HG03565 (cell line): ENCODE data around the gene G3BP1.
"Not testable (repeated sequence)": the region's sequence is repeated elsewhere in the genome, so short reads cannot be mapped to it uniquely, and the experiment has no call there.

Source experiments
- ATAC-seq: cut with Tn5 transposase; IDR thresholded peaks from one replicate; pipeline ENCODE4 v1.9.1; 2021; ENCODE audit warnings: mild to moderate bottlenecking, moderate library complexity; ENCODE audit not compliant: unreplicated experiment

G3BP1 gene

DNA sequence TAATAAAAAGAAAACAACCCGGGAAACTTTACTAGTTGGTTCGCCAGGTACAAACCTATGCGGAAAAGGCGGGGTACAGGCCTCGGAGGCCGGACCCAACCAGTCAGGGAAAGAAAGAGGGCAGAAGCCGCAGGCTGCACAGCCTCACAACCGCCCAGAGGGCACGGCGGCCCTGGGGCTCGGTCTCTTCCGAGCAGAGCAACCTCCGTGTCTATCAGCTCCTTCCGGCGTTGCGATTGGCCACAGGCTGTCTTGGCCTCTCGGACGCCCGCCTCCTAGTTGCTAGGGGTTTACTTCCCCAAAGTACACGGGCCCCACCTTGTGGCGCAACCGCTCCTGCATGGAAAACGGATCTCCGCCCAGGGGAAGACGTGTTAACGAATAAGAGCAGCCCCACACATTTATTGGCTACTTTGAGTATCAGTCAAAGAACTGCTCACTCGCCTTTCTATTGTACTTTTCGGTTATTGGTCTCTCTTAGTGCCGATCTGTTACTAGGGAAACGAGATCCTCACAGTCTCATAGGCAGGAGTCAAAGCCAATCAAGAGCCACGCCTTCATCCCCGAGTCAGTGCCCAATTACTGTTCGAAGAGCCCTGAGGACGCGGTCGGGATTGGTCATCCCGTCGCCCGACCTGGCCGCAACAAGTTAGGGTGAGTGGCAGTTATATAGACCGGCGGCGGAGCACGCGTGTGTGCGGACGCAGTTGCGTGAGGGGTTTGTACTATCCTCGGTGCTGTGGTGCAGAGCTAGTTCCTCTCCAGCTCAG is at the start of gene G3BP1:
Gene G3BP1, plus strand, starts transcription at position 696 of the 770 bp plus-strand sequence. CDS start 14,667 bp downstream, outside the sequence.
- ATAC-seq, result peak; percentile 79

DNA sequence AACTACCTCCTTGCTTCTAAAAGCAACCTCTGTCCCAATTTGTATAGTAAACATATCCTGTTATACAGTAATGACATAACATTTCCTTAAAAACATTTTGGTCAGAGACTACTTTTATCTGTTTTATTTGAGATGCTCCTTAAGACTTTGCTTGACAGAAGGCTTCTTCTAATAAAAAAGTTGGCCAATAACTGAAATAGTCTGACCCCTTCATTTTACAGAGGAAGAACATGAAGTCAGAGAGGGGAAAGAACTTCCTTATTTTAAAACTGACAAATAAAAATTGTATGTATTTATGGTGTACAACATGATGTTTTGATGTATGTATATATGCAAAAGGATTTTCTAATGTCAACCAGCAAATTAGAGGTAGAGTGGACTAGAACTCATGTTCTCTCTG is 49.2 kb upstream of the G3BP1 start:
- ATAC-seq, result no peak

DNA sequence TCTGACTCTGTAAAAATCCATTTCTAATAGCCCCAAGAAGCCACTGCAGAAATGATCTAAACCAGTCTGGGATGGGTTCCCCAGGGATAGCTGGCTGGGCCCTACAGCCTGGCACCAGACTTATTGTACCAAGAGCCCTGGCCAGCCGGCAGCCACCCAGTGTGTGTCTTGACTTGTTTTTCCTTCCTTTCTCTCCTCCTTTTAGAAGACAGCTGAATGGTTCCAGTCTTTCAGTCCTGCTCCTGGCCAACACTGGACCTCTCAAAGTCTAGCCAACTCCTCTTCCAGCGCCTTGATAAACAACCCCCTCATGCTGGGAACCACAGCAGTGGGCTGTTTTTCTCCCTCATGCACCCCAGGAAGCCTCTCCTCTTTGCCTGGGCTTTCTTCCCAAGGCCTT is 47.4 kb upstream of the G3BP1 start:
- ATAC-seq, result no peak

- ATAC-seq, result not testable (repeated sequence)
Observed at GRCh38 chr5:151729597-151729996, 42.2 kb upstream of the G3BP1 start.

DNA sequence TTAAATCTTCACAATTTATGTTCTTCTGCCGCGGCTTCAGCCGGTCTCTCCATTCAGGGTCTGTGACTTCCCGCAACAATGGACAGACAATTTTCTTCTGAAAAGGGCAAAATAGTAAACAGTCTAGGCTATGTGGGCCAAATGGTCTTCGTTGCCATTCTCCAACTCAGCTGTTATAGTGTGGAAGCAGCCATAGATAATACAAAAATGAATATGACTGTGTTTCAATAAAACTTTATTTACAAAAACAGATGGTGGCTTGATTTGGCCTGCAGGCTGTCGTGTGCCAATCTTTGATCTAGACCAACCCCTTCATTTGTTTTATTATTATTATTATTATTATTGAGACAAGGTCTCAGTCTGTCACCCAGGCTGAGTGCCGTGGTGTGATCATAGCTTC is 41.4 kb upstream of the G3BP1 start:
- no peak for ATAC-seq

GRCh38 chr5:151733358-151734063 is 38.2 kb upstream of the G3BP1 start:
- no peak for ATAC-seq

- no peak for ATAC-seq
Observed at GRCh38 chr5:151734064-151734408, 37.7 kb upstream of the G3BP1 start.

DNA sequence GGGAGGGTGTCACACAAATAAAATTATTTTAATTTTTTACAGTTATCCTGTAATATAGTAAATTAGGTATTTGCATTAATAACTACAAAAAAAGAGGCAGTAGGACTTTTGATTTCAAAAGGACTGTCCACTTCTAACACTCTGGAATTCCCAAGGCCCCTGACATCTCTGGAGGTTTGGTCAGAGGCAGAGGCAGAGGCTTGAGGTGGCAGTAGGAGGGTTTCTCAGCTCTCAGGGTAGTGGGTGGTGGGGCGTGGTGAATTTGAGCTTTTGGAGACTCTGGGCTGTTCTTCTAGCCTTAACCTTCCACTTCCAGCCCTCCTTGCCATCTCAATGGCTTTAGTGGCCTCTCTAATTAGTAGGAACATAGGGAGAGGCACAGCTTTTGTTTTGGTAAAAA is 36.1 kb upstream of the G3BP1 start:
- no peak for ATAC-seq

- no peak for ATAC-seq
Observed at GRCh38 chr5:151737431-151737830, 34.3 kb upstream of the G3BP1 start.

DNA sequence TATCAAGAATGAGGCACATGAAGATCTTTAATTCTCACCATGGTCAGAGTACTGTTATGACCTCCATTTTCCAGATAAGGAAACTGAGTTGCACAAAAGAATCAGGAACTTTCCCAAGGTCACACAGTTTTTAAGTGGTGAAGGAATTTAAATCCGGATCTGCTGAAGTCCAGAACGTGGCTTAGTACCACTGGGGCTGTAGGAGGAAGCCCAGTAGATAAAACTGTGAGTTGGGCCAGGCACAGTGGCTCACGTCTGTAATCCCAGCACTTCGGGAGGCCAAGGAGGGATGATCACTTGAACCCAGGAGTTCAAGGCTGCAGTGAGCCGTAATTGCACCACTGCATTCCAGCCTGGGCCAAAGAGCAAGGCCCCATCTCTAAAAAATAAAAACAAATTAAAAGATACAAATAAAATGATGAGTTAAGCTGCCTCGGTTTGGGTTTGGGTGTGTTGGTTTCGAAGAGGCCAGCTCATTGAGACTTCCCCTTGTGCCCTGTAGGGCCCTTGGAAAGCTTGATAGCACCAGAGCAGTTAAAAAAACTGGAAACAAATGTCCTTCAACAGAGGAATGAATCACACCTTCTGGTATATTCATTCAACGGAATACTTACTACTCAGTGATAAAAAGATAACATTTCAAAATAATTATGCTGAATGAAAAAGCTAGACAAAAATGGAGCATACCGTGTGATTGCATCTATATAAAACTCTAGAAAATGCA is 33.5 kb upstream of the G3BP1 start:
- no peak for ATAC-seq

- ATAC-seq, result no peak
Observed at GRCh38 chr5:151739395-151739794, 32.4 kb upstream of the G3BP1 start.

DNA sequence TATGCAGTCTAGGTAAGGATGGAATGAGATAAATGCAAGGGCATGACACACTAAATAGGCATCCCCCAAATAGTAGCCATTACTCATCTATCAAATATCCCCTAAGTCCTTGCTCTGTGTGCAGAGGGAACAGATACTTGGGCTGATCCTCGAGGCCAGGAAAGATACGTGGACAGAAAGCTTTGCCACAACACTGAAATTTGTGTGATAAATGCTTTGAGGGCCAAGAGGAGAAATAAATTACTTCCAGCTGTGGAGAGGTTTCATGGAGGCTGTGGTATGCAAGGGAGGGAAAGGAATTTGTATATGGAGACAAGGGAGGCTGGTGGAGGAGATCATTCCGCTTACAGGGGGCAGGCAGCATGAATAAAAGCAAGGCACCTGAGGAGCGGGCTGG is 31.8 kb upstream of the G3BP1 start:
- no peak for ATAC-seq

- ATAC-seq, result peak; percentile 57
Observed at GRCh38 chr5:151740336-151740942, 31.3 kb upstream of the G3BP1 start.

GRCh38 chr5:151740958-151741373 is 30.8 kb upstream of the G3BP1 start:
- ATAC-seq, result peak; percentile 4

DNA sequence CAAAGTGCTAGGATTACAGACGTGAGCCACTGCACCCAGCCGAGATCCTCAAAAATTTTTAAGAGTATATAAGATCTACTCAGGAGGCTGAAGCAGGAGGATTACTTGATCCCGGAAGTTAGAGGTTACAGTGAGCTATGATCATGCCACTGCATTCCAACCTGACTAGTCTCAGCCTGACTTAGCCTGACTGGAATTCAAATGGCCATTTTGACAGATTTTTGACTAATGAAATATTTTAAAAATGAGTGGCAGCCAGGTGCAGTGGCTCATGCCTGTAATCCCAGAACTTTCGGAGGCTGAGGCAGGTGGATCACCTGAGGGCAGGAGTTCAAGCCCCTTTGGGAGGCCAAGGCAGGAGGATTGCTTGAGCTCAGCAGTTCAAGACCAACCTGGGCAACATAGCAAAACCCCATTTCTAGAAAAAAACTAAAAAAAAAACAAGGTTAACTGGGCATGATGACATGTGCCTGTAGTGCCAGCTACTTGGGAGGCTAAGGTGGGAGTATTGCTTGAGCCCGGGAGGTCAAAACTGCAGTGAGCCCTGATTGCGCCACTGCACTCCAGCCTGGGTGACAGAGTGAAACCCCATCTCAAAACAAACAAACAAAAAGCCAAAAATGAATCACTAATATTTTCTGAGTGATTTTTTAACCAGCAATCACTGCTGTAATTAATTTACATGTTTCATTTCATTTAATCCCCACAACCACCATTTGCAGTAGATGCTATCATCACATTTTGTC is 29.9 kb upstream of the G3BP1 start:
- no peak for ATAC-seq

GRCh38 chr5:151742870-151743294 is 28.9 kb upstream of the G3BP1 start:
- ATAC-seq, result no peak

- no peak for ATAC-seq
Observed at GRCh38 chr5:151743530-151743929, 28.2 kb upstream of the G3BP1 start.

DNA sequence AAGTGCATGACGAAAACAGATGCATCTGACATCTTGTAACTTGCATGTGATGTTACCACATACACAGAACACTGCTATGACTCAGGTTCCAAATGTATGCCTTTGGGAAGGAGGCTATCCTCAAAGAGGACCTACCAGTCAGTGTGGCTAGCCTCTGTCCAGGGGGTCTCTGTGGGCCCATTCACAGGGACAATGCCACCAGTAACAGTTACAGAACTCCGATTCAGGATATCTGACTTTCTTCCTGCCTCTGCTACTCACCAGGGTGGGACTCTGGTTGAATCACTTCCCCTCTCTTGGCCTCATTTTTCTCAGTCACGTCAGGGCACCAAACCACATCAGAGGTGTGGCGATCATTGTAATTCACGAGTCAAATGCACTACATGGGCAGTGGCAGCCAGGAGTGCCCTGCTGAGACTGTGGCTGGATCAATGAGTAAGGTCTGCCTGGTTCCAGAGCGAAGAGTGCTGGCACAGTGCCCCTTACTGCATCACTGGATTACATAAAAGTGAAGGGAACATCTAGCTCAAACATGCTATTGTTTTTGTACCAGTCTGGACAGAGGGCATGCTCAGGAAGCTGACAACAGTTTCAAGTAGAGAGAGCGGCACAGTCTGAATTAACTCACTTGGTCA is 26.6 kb upstream of the G3BP1 start:
- ATAC-seq, result no peak

- no peak for ATAC-seq
Observed at GRCh38 chr5:151750121-151750520, 21.6 kb upstream of the G3BP1 start.

DNA sequence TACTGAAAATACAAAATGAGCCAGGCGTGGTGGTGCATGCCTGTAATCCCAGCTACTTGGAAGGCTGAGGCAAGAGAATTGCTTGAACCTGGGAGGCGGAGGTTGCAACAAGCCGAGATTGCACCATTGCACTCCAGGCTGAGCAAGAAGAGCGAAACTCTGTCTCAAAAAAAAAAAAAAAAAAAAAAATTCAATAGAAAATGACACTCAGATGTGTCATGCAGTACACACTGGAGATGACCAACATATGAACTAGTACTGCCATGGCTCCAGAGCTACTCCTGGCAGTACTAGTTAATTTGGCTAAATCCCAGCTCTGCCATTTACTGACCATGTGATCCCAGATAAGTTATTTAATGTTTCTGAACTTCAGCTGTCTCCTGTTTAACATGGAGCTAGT is 20.7 kb upstream of the G3BP1 start:
- ATAC-seq, result no peak
